OCI-LY1 (cell line): ENCODE measurements around the gene RNPS1.

Source experiments
- CTCF ChIP-seq: fragments of 200-600 bp; sonication (generic), shearing (Covaris generic); IDR thresholded peaks from 2 replicates; pipeline ENCODE4 v1.5.1; 2017; ENCODE audit warnings: mild to moderate bottlenecking, antibody characterized with exemption, low read length, moderate library complexity, mixed read lengths
- EZH2 ChIP-seq: fragments of 200-600 bp; sonication (generic), shearing (Covaris generic); IDR thresholded peaks from 2 replicates; pipeline ENCODE4 v1.8.0; 2017; ENCODE audit warnings: borderline replicate concordance, mixed run types, mild to moderate bottlenecking, antibody characterized with exemption, low read length, moderate library complexity, mixed read lengths

- TF ChIP-seq CTCF (no peak), EZH2 (no peak)
These were observed 17.2 kb downstream of the RNPS1 start for GRCh38 chr16:2250652-2251295.
